Nephron (organoid): ENCODE measurements around the gene SYN1.

Experiments
- H3K27ac Mint-ChIP-seq, 3 experiments: 2 replicates each; pipeline ENCODE4 v1.8.0; 2020; ENCODE audit warnings: mixed read lengths in 3 of 3, mild to moderate bottlenecking in 2 of 3, moderate library complexity in 1 of 3
- H3K27me3 Mint-ChIP-seq: 2 replicates; pipeline ENCODE4 v1.8.0; 2021; ENCODE audit warnings: low read depth, mild to moderate bottlenecking, moderate library complexity, mixed read lengths
- H3K36me3 Mint-ChIP-seq: 2 replicates; pipeline ENCODE4 v1.8.0; 2020; ENCODE audit warnings: low read depth, mixed read lengths
- H3K4me1 Mint-ChIP-seq: 2 replicates; pipeline ENCODE4 v1.8.0; 2020; ENCODE audit warnings: mixed read lengths
- H3K4me3 Mint-ChIP-seq, 3 experiments: 2 replicates each; pipeline ENCODE4 v1.8.0; 2020; ENCODE audit warnings: mild to moderate bottlenecking in 3 of 3, mixed read lengths in 3 of 3, moderate library complexity in 2 of 3
- H3K9me3 Mint-ChIP-seq: 2 replicates; pipeline ENCODE4 v1.8.0; 2020; ENCODE audit warnings: mixed read lengths
- CTCF ChIP-seq, 3 experiments: fragments of 200-600 bp; sonication (generic); IDR thresholded peaks; one replicate each; pipeline ENCODE4 v1.5.0; 2021; ENCODE audit warnings: antibody characterized with exemption in 3 of 3; ENCODE audit not compliant: unreplicated experiment in 3 of 3

The SYN1 gene

DNA sequence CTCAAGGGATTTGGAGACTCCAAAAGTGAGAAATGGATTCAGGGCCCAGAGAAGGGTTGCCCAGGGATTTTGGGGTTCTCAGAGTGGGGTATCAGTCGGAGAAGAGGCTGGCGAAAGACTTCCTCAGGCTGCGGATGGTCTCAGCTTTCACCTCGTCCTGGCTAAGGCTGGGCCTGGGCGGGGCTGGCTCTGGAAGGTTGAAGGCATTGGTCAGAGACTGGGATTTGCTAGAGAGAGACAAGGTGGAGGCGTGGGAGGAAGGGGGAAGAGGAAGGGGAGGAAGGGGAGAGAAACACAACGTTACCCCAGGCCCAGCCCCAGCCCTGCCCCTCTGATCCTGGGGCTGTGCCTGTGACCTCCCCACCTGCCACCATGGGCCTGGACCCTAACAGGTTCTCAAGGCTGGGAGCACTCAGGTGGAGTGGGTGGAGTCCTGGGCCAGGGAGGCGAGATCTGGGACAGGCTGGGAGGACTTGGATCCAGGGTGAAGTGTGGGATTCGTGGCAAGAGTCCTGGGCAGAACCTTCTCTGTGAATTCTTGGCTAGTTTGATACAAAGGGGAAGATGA, 46.8 kb downstream of the SYN1 start:
- Mint-ChIP-seq H3K4me1 (peaks cover 13% of the 10 kb centered on the region), H3K27me3 (no peaks in the 10 kb centered on the region), H3K27ac (peak overlapping the region; percentile 97 to 99 (median 98)), H3K36me3 (peaks cover 44% of the 10 kb centered on the region), H3K9me3 (peaks cover 23% of the 10 kb centered on the region), H3K4me3 (peak overlapping the region; percentile 84 to 91 (median 90))
- no peak for TF ChIP-seq CTCF (IDR thresholded peaks at IDR 0.05; ENCODE audit: unreplicated experiment in 3 of 3)

GRCh38 chrX:47571896-47572295, 47.8 kb downstream of the SYN1 start:
- TF ChIP-seq CTCF (IDR thresholded peaks at IDR 0.05; ENCODE audit: unreplicated experiment in 3 of 3): no peak
- H3K4me1 Mint-ChIP-seq: peaks cover 9% of the 10 kb centered on the region
- H3K4me3 Mint-ChIP-seq: peak overlapping the region; percentile 33 to 51 (median 48)
- H3K36me3 Mint-ChIP-seq: peaks cover 52% of the 10 kb centered on the region
- peaks cover 25% of the 10 kb centered on the region for H3K9me3 Mint-ChIP-seq
- H3K27ac Mint-ChIP-seq: peak overlapping the region; percentile 43 to 99 (median 47)
- H3K27me3 Mint-ChIP-seq: no peaks in the 10 kb centered on the region

DNA sequence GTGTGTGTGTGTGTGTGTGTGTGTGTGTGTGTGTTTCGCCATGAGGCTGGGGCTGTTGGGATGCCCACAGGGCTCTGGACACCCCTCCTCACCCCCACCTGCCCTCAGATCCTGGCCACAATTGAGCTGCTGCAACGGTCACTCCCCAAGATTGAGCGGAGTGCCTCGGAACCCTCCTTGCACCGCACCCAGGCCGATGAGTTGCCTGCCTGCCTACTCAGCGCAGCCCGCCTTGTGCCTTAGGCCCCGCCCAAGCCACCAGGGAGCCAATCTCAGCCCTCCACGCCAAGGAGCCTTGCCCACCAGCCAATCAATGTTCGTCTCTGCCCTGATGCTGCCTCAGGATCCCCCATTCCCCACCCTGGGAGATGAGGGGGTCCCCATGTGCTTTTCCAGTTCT, 48.4 kb downstream of the SYN1 start:
- H3K9me3 Mint-ChIP-seq: peaks cover 22% of the 10 kb centered on the region
- peak overlapping the region; percentile 66 to 84 (median 80) for H3K27ac Mint-ChIP-seq
- peak overlapping the region in 2 of 3 experiments; percentile 58 to 59 for H3K4me3 Mint-ChIP-seq
- no peak for TF ChIP-seq CTCF (IDR thresholded peaks at IDR 0.05; ENCODE audit: unreplicated experiment in 3 of 3)
- peaks cover 56% of the 10 kb centered on the region for H3K36me3 Mint-ChIP-seq
- H3K27me3 Mint-ChIP-seq: no peaks in the 10 kb centered on the region
- H3K4me1 Mint-ChIP-seq: peaks cover 6% of the 10 kb centered on the region

DNA sequence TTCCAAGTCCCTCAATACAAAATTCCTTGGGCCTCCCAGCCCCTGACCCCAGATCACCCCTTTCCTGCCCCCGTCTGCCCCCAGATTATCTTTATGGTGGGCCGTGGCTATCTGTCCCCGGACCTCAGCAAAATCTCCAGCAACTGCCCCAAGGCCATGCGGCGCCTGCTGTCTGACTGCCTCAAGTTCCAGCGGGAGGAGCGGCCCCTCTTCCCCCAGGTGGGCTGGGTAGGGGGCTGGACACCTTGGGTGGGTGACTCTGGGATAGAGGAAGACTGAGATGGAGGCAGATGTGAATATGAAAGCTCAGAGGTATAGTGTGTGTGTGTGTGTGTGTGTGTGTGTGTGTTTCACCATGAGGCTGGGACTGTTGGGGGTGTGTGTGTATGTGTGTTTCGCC, 48.9 kb downstream of the SYN1 start:
- peaks cover 6% of the 10 kb centered on the region for H3K4me1 Mint-ChIP-seq
- peak overlapping the region in 2 of 3 experiments; percentile 58 to 59 for H3K4me3 Mint-ChIP-seq
- peaks cover 59% of the 10 kb centered on the region for H3K36me3 Mint-ChIP-seq
- H3K27me3 Mint-ChIP-seq: no peaks in the 10 kb centered on the region
- peak overlapping the region; percentile 66 to 84 (median 80) for H3K27ac Mint-ChIP-seq
- no peak for TF ChIP-seq CTCF (IDR thresholded peaks at IDR 0.05; ENCODE audit: unreplicated experiment in 3 of 3)
- H3K9me3 Mint-ChIP-seq: peaks cover 24% of the 10 kb centered on the region

DNA sequence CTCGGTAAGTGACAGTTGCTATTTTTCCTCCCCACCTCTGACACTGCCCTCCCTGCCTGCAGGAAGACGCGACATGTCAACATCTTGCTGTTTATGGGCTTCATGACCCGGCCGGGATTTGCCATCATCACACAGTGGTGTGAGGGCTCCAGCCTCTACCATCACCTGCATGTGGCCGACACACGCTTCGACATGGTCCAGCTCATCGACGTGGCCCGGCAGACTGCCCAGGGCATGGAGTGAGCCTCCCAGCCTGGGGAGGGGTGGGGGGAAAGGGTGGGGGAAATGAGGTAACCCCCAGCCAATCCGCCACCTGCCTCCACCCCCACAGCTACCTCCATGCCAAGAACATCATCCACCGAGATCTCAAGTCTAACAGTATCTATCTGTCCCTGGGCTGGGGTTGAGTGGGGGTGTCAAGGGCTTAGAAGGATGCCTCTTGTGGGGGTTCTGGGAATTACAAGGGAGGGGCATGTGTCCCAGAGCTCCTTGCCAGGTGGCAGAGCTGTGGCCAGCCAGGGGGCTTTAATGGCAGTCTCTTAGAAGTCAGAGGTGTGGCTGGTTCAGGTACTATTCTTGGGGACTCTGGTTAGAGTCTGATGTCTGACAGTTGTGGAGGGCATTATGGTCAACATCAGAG, 50.9 kb downstream of the SYN1 start:
- peaks cover 12% of the 10 kb centered on the region for H3K4me1 Mint-ChIP-seq
- no peaks in the 10 kb centered on the region for H3K27me3 Mint-ChIP-seq
- TF ChIP-seq CTCF (IDR thresholded peaks at IDR 0.05; ENCODE audit: unreplicated experiment in 3 of 3): peak in 1 of 3 experiments; percentile 16
- no peak overlapping the region for H3K27ac Mint-ChIP-seq
- peaks cover 66% of the 10 kb centered on the region for H3K36me3 Mint-ChIP-seq
- H3K4me3 Mint-ChIP-seq: no peak overlapping the region
- peaks cover 25% of the 10 kb centered on the region for H3K9me3 Mint-ChIP-seq

DNA sequence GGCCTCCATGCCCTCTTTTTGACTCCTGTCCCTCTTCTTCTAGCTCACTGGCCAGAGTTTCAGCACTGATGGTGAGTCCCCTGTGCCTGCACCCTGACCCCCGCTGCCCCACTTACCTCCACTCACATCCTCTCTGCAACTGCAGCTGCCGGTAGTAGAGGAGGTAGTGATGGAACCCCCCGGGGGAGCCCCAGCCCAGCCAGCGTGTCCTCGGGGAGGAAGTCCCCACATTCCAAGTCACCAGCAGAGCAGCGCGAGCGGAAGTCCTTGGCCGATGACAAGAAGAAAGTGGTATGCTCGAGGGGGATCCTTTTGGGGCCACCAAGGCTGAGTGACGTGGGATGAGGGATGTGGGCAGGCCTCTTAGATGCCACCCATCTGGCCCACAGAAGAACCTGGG, 52.8 kb downstream of the SYN1 start:
- H3K27me3 Mint-ChIP-seq: no peaks in the 10 kb centered on the region
- peaks cover 10% of the 10 kb centered on the region for H3K4me1 Mint-ChIP-seq

More for the DNA sequence above, 52.8 kb downstream of the SYN1 start:
- TF ChIP-seq CTCF (IDR thresholded peaks at IDR 0.05; ENCODE audit: unreplicated experiment in 3 of 3): no peak
- Mint-ChIP-seq H3K4me3 (no peak overlapping the region), H3K36me3 (peaks cover 60% of the 10 kb centered on the region), H3K9me3 (peaks cover 13% of the 10 kb centered on the region), H3K27ac (no peak overlapping the region)
